ENCODE measurements around the gene GRIK1. TPM values are rescaled to one million over a fixed set of nuclear protein-coding genes. Genes with fewer than 3 reads are reported as not detected.

GRIK1 gene
- total RNA-seq, 4 donors from 2014 or later, result 1.2 to 7.4 (median 1.3) TPM; not detected in 1

GRCh38 chr21:29832217-29832616 is 107.6 kb downstream of the GRIK1 start:
- H3K4me1 ChIP-seq, result no peaks in the 10 kb centered on the region
- peaks cover 0 to 10% (median 0%) of the 10 kb centered on the region in 4 donors for H3K9me3 ChIP-seq
- DNase-seq, result no peak

GRCh38 chr21:29829564-29830275 is 110.1 kb downstream of the GRIK1 start:
- Histone ChIP-seq H3K9me3 (peaks cover 0 to 10% (median 0%) of the 10 kb centered on the region in 4 donors), H3K4me1 (no peaks in the 10 kb centered on the region), H3K27me3 (no peaks in the 10 kb centered on the region), H3K36me3 (no peaks in the 10 kb centered on the region), H3K4me3 (no peak overlapping the region), H3K27ac (no peak overlapping the region)
- no peak for TF ChIP-seq CTCF (IDR thresholded peaks at IDR 0.05)
- no peak for TF ChIP-seq POLR2A (IDR thresholded peaks at IDR 0.05)
- DNase-seq, result no peak

More at GRCh38 chr21:29832217-29832616, 107.6 kb downstream of the GRIK1 start:
- H3K36me3 ChIP-seq, result no peaks in the 10 kb centered on the region
- no peaks in the 10 kb centered on the region for H3K27me3 ChIP-seq
- no peak overlapping the region for H3K4me3 ChIP-seq
- no peak overlapping the region for H3K27ac ChIP-seq
- no peak for TF ChIP-seq POLR2A (IDR thresholded peaks at IDR 0.05)
- TF ChIP-seq CTCF (IDR thresholded peaks at IDR 0.05), result no peak

GRCh38 chr21:29827647-29828046 is 112.1 kb downstream of the GRIK1 start:
- peaks cover 0 to 7% (median 0%) of the 10 kb centered on the region in 4 donors for H3K9me3 ChIP-seq
- no peaks in the 10 kb centered on the region for H3K4me1 ChIP-seq
- no peak overlapping the region for H3K4me3 ChIP-seq
- H3K27ac ChIP-seq, result no peak overlapping the region
- H3K36me3 ChIP-seq, result no peaks in the 10 kb centered on the region
- H3K27me3 ChIP-seq, result no peaks in the 10 kb centered on the region
- DNase-seq, result no peak
- TF ChIP-seq CTCF (IDR thresholded peaks at IDR 0.05) (no peak), POLR2A (IDR thresholded peaks at IDR 0.05) (no peak)

GRCh38 chr21:29827236-29827635 is 112.6 kb downstream of the GRIK1 start:
- TF ChIP-seq POLR2A (IDR thresholded peaks at IDR 0.05) (no peak), CTCF (IDR thresholded peaks at IDR 0.05) (no peak)
- Histone ChIP-seq H3K36me3 (no peaks in the 10 kb centered on the region), H3K27ac (no peak overlapping the region), H3K9me3 (peaks cover 0 to 3% (median 0%) of the 10 kb centered on the region in 4 donors), H3K4me3 (no peak overlapping the region), H3K4me1 (no peaks in the 10 kb centered on the region), H3K27me3 (no peaks in the 10 kb centered on the region)
- DNase-seq, result no peak

- no peaks in the 10 kb centered on the region for H3K4me1 ChIP-seq
- H3K27me3 ChIP-seq, result no peaks in the 10 kb centered on the region
- H3K36me3 ChIP-seq, result no peaks in the 10 kb centered on the region
- no peak overlapping the region for H3K4me3 ChIP-seq
- no peak for DNase-seq
- H3K27ac ChIP-seq, result no peak overlapping the region
- no peak for TF ChIP-seq CTCF (IDR thresholded peaks at IDR 0.05)
- no peak for TF ChIP-seq POLR2A (IDR thresholded peaks at IDR 0.05)
- H3K9me3 ChIP-seq, result no peaks in the 10 kb centered on the region
Measured at GRCh38 chr21:29826386-29826785, 113.4 kb downstream of the GRIK1 start.

Data from Peyer's patch (tissue), 4 donors.